Testis (tissue), 3 donors: ENCODE measurements around the gene LRRC38. TPM values are rescaled to one million over a fixed set of nuclear protein-coding genes. Genes with fewer than 3 reads are reported as not detected.
"Not testable (repeated sequence)": the region's sequence is repeated elsewhere in the genome, so short reads cannot be mapped to it uniquely, and the experiment has no call there.

ENCODE experiments used
- DNase-seq: peaks from one replicate; pipeline ENCODE4 v3.0.0-alpha.2; 2019
- H3K27ac ChIP-seq, 2 donors: fragments of 200-600 bp; sonication (generic); one replicate each; pipeline ENCODE4 v1.5.1; 2019
- H3K27me3 ChIP-seq: fragments of 200-600 bp; sonication (generic); one replicate; pipeline ENCODE4 v1.5.1; 2019
- H3K36me3 ChIP-seq: fragments of 200-600 bp; sonication (generic); one replicate; pipeline ENCODE4 v1.5.1; 2017; ENCODE audit warnings: low read depth; ENCODE audit errors: missing control alignments
- H3K4me1 ChIP-seq: fragments of 200-600 bp; sonication (generic); one replicate; pipeline ENCODE4 v1.5.1; 2019
- H3K4me3 ChIP-seq, 2 donors: fragments of 200-600 bp; sonication (generic); one replicate each; pipeline ENCODE4 v1.5.1; 2017 to 2019
- H3K9me3 ChIP-seq: fragments of 200-600 bp; sonication (generic); one replicate; pipeline ENCODE4 v1.5.1; 2017
- CTCF ChIP-seq, 3 experiments: fragments of 450-650 bp in 2 of 3; fragments of 200-600 bp in 1 of 3; sonication (generic) in 1 of 3; IDR thresholded peaks; one replicate each; pipeline ENCODE4 v1.5.1; 2016 to 2019; ENCODE audit warnings: antibody characterized with exemption in 3 of 3, mild to moderate bottlenecking in 2 of 3, moderate library complexity in 1 of 3
- POLR2A ChIP-seq: fragments of 450-650 bp; IDR thresholded peaks from one replicate; pipeline ENCODE4 v1.6.1; 2017; ENCODE audit warnings: antibody characterized with exemption, mild to moderate bottlenecking, moderate library complexity
- WGBS, 2 donors: methylation state at CpG; one replicate each; pipeline ENCODE4 v1.1.5; 2018; 5-methylcytosine and 5-hydroxymethylcytosine counted together
- intact Hi-C: fragments of 100-400 bp; cut with DNase I; formaldehyde crosslinking; loops from one replicate; pipeline ENCODE4 v1.15.1; 2023; ENCODE audit warnings: low total_unique reads
- polyA plus RNA-seq: library from polyadenylated mRNA; stranded (reverse); fragments of 350-450 nt; fragmentation: Illumina TruSeq; extraction: RNeasy Lipid Tissue Mini Kit (QIAGEN cat#74804); gene quantifications from one replicate; pipeline ENCODE4 v1.2.3, GENCODE V29; 2014; ENCODE audit warnings: low read depth, low replicate concordance; ENCODE audit not compliant: insufficient read depth
- total RNA-seq, 2 donors: library from RNA; depleted of rRNA; stranded (reverse); fragments of >200 nt; gene quantifications; one replicate each; pipeline ENCODE4 v1.2.3, GENCODE V29; 2016

LRRC38 gene
- total and polyA plus RNA-seq, 3 donors from 2014 or later: 0.79 to 1.6 (median 0.91) TPM

- no peak overlapping the region for H3K4me3 ChIP-seq
- TF ChIP-seq POLR2A (no peak), CTCF (IDR thresholded peaks at IDR 0.05) (no peak)
- no peaks in the 10 kb centered on the region for H3K36me3 ChIP-seq
- H3K4me1 ChIP-seq: no peaks in the 10 kb centered on the region
- WGBS, 2 donors: 73 to 79% methylated on average over 7 of the region's 7 CpGs
- intact Hi-C loops: no loop called here
- H3K27ac ChIP-seq: no peak overlapping the region
- no peak for DNase-seq
- H3K27me3 ChIP-seq: no peaks in the 10 kb centered on the region
- no peaks in the 10 kb centered on the region for H3K9me3 ChIP-seq
Measured at GRCh38 chr1:13450204-13450603, 63.6 kb downstream of the LRRC38 start.

- no peaks in the 10 kb centered on the region for H3K36me3 ChIP-seq
- DNase-seq: no peak
- H3K27me3 ChIP-seq: no peaks in the 10 kb centered on the region
- no peaks in the 10 kb centered on the region for H3K4me1 ChIP-seq
- H3K4me3 ChIP-seq: no peak overlapping the region
- TF ChIP-seq CTCF (IDR thresholded peaks at IDR 0.05) (no peak), POLR2A (no peak)
- H3K27ac ChIP-seq: no peak overlapping the region
- intact Hi-C loops: no loop called here
- 41 to 51% methylated on average over 10 of the region's 10 CpGs for WGBS, 2 donors
- no peaks in the 10 kb centered on the region for H3K9me3 ChIP-seq
Measured at GRCh38 chr1:13443335-13443979, 70.3 kb downstream of the LRRC38 start.

- peak overlapping the region; percentile 36 for H3K4me3 ChIP-seq
- intact Hi-C loops, DNase-seq, H3K36me3 ChIP-seq, H3K27ac ChIP-seq, H3K9me3 ChIP-seq, H3K4me1 ChIP-seq, H3K27me3 ChIP-seq: not testable (repeated sequence)
- WGBS, 2 donors: 60 to 81% methylated on average over 15 to 41 of the region's 49 CpGs
Measured at GRCh38 chr1:13439104-13439783, 74.6 kb downstream of the LRRC38 start.

- no peak for TF ChIP-seq POLR2A
- no peak for TF ChIP-seq CTCF (IDR thresholded peaks at IDR 0.05)
- Histone ChIP-seq H3K9me3 (no peaks in the 10 kb centered on the region), H3K4me3 (no peak overlapping the region), H3K36me3 (no peaks in the 10 kb centered on the region), H3K4me1 (no peaks in the 10 kb centered on the region), H3K27me3 (no peaks in the 10 kb centered on the region), H3K27ac (no peak overlapping the region)
- intact Hi-C loops: no loop called here
- whole genome bisulfite sequencing, 2 donors: 56 to 60% methylated on average over 3 of the region's 3 CpGs
- DNase-seq: no peak
Measured at GRCh38 chr1:13435458-13435857, 78.3 kb downstream of the LRRC38 start.

- H3K4me1 ChIP-seq, H3K9me3 ChIP-seq: not testable (repeated sequence)
- WGBS, 2 donors: 93 to 100% methylated on average over 1 to 22 of the region's 32 CpGs
Measured at GRCh38 chr1:13433694-13434358, 80.0 kb downstream of the LRRC38 start.

More at GRCh38 chr1:13433694-13434358, 80.0 kb downstream of the LRRC38 start:
- DNase-seq, H3K36me3 ChIP-seq, H3K27ac ChIP-seq, intact Hi-C loops, H3K4me3 ChIP-seq, H3K27me3 ChIP-seq: not testable (repeated sequence)
